K562 treated with DMSO at 1 percent for 24 hours (cell line): ENCODE measurements around the gene DMAC1. TPM values are rescaled to one million over a fixed set of nuclear protein-coding genes. Genes with fewer than 3 reads are reported as not detected.

ENCODE experiments used
- total RNA-seq: library from RNA; unstranded; fragments of 300-600 nt; gene quantifications from 2 replicates; pipeline ENCODE4 v1.2.3, GENCODE V29; 2022; ENCODE audit warnings: low read depth; ENCODE audit not compliant: insufficient read depth

DMAC1 gene, protein sequence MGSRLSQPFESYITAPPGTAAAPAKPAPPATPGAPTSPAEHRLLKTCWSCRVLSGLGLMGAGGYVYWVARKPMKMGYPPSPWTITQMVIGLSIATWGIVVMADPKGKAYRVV
- 6.5 and 8.3 TPM in 2 replicates for total RNA-seq

DNA sequence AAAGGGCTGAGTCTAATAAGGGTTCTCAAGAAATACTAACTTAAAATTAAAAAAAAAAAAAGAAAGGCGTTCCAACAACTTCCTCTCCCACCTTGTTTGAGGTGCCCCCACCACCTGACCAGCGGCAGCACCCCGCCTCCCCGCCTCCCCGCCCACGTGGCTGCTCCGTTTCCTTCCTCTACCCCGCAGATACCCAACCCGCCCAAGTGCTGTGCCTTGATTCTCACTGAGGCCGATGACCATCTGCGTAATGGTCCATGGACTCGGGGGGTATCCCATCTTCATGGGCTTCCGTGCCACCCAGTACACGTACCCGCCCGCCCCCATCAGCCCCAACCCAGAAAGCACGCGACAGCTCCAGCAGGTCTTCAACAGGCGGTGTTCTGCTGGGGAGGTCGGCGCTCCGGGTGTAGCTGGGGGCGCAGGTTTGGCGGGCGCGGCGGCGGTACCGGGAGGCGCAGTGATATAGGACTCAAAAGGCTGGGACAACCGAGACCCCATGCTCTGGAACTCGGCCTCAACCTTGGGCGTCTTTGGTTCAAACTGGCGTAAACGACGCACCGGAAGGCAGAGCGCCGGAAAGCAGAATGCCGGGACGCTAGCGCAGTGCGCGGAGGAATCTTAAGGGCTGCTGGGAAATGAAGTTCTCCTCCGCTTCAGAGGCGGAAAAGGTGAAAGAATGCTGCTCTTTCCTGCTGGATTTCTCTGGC lies at the start of gene DMAC1:
DMAC1 (minus strand) TSS at position 545 of the 710 bp plus-strand sequence; CDS start at position 501, 44 bp downstream.

